GM21786 (cell line): Measurements from ENCODE around the gene TMEM134.
"Not testable (repeated sequence)": the region's sequence is repeated elsewhere in the genome, so short reads cannot be mapped to it uniquely, and the experiment has no call there.

Experiments
- ATAC-seq: cut with Tn5 transposase; IDR thresholded peaks from one replicate; pipeline ENCODE4 v1.9.1; 2021; ENCODE audit not compliant: unreplicated experiment

TMEM134 gene

GRCh38 chr11:67468759-67469507, at the start of gene TMEM134:
TMEM134 (minus strand) TSS chr11:67469251; CDS start chr11:67469192, 59 bp downstream.
- ATAC-seq: peak; percentile 55

- no peak for ATAC-seq
Measured at GRCh38 chr11:67517784-67518552, 48.9 kb upstream of the TMEM134 start.

GRCh38 chr11:67516806-67517205, 47.8 kb upstream of the TMEM134 start:
- no peak for ATAC-seq

GRCh38 chr11:67514116-67514515, 45.1 kb upstream of the TMEM134 start:
- ATAC-seq: no peak

GRCh38 chr11:67511558-67511957, 42.5 kb upstream of the TMEM134 start:
- ATAC-seq: not testable (repeated sequence)

- no peak for ATAC-seq
Measured at GRCh38 chr11:67510023-67510345, 40.9 kb upstream of the TMEM134 start.

DNA sequence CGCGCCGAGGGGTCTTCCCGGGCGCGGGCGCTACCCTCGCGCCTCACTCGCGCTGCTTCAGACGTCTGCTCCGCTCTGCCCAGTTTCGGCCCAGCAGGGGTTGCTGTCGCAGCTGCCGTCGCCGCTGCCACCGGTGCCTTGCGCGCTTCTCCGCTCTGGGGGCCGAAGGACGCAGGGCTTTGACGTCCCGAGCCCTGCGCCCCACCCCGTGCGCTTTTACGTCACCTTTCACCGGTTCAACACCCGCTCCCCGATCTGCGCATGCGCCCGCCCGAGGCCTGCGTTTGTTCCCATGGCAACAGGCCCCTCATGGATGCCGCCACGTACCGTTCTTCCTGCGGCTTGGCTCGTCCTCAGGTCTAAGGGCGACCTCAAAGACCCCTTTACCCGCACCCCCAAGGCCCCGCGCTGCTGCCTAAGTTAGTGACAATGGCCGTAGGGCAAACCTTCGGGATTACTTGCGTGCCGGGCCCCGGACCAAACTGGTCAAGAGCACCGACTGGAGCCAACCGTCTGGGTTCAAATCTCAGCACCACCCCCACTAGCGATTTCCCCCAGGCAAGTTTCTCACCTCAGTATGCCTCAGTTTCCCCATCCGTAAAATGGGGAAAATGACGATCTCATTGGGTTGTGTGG, 39.6 kb upstream of the TMEM134 start:
- ATAC-seq: peak; percentile 35

GRCh38 chr11:67507864-67508485, 38.9 kb upstream of the TMEM134 start, which contains the start of gene CDK2AP2:
CDK2AP2 (minus strand) TSS chr11:67508162; CDS start chr11:67508082, 80 bp downstream.
- peak; percentile 67 for ATAC-seq

DNA sequence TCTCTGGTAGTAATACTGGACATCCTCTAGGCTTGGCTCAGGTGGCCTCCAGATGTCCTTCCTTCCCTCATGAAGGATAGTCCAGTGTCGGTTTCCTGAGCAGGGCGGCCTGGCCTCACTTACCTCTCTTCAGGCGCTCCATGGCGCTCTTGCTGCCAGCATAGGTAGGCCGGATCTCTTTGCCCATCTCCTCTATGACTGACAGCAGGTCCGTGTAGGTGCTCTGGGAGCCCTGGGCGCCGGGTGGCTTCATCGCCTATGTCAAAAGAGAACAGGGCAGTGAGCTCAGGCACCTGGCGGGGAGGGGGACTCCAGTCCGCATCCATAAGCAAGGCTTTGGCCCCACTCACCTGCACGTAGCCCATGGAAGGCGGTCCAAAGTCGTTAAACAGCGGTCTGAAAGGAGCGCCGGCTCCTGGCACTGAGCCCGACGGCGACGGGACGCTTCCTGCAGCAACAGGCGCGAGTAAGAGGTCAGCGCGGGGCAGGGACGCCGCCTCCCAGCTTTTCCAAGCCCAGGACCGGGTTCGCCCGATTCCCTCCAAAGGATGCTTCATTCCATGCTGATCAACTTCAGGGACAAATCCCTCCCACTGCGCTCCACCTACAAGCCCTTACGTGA, 38.3 kb upstream of the TMEM134 start:
- ATAC-seq: no peak

DNA sequence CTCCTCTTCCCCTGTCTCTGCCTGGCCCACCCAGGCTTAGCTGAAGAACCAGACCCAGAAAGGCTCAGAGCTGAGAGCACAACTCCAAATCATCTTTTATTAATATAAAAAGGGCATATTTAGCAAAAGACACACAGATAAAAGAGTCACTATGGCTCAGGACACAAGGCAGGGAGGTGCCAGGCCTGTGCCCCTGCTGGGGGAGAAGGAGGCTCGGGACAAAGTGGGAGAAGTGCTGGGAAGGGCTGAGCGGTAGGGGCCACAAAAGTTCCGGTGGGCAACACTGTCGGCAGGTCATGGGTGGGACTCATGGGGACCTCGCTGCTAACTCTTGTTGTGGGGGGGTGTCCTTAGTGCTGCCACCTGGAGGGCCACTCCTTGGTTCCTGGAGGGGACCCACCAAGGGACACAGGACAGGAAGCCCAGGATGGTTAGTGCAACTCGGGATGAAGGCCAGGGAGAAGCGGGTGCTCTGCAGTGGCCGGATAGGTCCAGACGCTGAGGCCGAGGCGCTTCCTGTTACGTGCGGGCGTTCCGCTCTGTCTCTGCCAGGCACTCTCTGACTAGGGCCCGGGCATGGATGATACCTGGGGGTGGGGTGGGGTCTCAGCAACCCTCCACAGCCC, 37.5 kb upstream of the TMEM134 start:
- ATAC-seq: no peak

GRCh38 chr11:67505605-67506396, 36.8 kb upstream of the TMEM134 start:
- peak; percentile 19 for ATAC-seq

DNA sequence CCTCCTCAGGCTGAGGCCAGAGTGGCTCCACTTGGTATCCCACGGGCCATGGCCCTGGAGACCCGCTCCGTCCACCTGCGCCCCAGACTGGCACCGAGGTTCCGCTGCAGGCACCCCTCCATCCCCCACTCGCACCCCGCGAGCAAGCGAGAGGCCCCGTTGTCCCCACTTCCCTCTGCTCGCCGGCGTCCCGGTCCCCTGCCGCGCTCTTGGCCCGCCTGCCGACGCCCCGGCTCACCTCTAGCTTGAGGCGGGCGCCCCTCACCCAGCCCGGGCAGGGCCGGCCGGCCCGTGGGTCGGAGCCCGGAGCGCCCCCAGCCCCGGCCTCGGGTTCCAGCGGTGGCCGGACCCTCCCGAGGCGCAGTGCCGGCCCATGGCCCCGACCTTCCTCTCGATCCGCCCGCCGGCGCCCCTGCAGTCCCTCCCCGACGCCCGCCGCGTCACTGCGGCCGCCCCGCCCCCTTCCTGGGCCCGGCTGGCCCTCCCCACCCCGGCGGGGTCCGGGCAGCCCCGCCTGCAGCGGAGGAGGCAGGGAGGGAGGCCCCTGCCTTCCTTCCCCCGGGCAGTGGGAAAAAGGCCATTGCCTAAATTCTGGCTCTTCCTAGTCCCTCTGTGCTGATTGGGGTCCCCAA, 36.0 kb upstream of the TMEM134 start, which contains the start of gene PITPNM1:
Gene PITPNM1, minus strand, starts transcription at position 414 of the 632 bp plus-strand sequence. CDS start 1,183 bp downstream, outside the sequence.
- no peak for ATAC-seq

DNA sequence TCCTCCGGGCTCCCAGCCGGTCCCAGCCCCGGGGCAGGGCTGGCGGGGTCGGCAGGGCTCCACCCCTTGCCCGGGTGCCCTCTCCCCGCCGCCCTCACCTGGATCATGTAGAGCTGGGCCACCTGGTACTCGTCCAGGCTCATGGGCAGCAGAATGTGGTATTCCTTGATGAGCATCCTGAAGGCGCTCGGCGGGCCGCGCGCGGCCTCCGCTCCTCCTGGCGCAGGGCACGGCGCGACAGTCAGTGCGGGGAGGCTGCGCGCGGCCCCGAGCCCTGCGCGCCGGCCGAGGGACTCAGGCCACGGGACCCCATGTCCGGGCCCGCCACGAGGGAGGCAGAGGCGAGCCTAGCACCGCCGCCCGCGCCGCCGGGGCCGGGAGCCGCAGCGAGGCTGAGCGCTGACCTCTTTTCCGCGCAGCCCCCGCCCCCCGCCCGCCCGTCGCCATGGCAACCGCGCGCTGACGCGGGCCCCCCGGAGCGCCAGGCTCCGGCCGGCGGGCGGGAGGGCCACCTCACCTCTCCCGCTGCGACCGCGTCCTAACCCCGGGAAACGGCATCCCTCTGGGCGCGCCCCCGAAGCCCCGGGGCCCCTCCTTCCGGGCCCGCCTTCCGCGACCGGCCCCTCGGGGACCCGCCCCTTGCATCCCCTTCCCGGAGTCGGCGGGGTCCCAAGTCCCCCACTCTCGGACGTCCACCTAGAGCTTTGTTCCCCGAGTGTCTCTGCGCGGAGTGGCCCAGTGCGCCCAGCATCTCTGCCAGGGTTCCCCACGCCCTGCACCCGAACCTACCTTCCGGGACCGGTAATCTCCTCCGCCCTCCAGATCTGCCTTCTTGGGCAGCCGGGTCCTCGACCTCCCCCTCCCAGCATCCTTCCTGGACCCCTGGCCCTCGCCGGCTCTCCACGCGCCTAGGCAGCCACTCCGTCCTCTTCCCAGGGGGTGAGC, 35.2 kb upstream of the TMEM134 start:
- ATAC-seq: no peak

- ATAC-seq: no peak
Measured at GRCh38 chr11:67503119-67504004, 34.3 kb upstream of the TMEM134 start.

GRCh38 chr11:67502328-67502979, 33.4 kb upstream of the TMEM134 start:
- ATAC-seq: no peak

GRCh38 chr11:67501854-67502253, 32.8 kb upstream of the TMEM134 start:
- no peak for ATAC-seq
